ENCODE results near the gene C1QTNF1. TPM values are rescaled to one million over a fixed set of nuclear protein-coding genes. Genes with fewer than 3 reads are reported as not detected.

The C1QTNF1 gene
- total and polyA plus RNA-seq, 4 donors, result 98.8 to 439 (median 259) TPM

DNA sequence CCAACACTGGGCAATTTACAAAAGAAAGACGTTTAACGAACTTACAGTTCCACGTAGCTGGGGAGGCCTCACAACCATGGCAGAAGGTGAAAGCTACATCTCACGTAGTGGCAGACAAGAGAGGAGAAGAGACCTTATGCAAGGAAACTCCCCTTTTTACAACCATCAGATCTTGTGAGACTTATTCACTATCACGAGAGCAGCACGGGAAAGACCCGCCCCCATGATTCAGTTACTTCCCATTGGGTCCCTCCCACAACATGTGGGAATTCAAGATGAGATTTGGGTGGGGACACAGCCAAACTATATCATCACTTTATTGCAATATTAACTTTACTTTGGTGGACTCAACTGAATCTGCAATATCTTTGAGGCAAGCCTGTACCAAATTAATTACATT lies 38.7 kb downstream of the C1QTNF1 start:
- Histone ChIP-seq H3K27me3 (ENCODE audit: control insufficient read depth in 1 of 2, insufficient read depth in 2 of 2, low read length in 1 of 2) (no peaks in the 10 kb centered on the region), H3K4me1 (ENCODE audit: control insufficient read depth in 1 of 2, insufficient read depth in 2 of 2, low read length in 2 of 2) (no peaks in the 10 kb centered on the region)

DNA sequence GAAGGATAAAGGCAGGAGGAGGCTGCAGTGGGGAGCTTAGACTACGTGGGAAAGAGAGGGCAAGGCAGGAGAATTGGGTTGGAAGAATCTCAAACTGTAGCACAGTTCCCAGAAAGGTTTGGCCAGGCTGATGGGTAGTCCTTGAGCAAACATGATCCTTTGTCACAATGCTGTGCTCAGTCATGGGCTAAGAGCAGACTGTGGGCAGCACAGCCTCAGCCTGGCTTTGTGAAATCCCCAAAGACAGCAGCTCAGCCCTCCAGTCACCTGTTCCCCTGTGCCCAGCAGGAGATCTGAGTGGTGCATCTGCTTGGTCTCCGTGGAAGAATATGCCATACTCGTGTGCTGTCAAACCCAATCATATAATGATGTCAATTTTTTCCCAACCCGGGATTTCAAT lies 40.1 kb downstream of the C1QTNF1 start:
- 68% methylated on average over 4 of the region's 4 CpGs for WGBS, 2 donors
- intact Hi-C loops (cut with DNase I), result no loop called here
- DNase-seq, result peak; percentile 38 to 40

More for the DNA sequence above, 38.7 kb downstream of the C1QTNF1 start:
- H3K4me3 ChIP-seq (ENCODE audit: low read length in 2 of 2), result no peak overlapping the region
- H3K27ac ChIP-seq (ENCODE audit: low read depth in 1 of 2, low read length in 2 of 2), result no peak overlapping the region
- ATAC-seq (ENCODE audit: low FRiP score), result no peak
- intact Hi-C loops (cut with DNase I), result no loop called here
- H3K36me3 ChIP-seq (ENCODE audit: control insufficient read depth in 1 of 2, insufficient read depth in 2 of 2, low read length in 1 of 2), result no peaks in the 10 kb centered on the region
- no peaks in the 10 kb centered on the region for H3K9me3 ChIP-seq (ENCODE audit: control insufficient read depth, low read length)
- DNase-seq, result peak in 1 of 2 donors; percentile 21
- 90 to 93% methylated on average over 7 of the region's 7 CpGs for WGBS, 2 donors

DNA sequence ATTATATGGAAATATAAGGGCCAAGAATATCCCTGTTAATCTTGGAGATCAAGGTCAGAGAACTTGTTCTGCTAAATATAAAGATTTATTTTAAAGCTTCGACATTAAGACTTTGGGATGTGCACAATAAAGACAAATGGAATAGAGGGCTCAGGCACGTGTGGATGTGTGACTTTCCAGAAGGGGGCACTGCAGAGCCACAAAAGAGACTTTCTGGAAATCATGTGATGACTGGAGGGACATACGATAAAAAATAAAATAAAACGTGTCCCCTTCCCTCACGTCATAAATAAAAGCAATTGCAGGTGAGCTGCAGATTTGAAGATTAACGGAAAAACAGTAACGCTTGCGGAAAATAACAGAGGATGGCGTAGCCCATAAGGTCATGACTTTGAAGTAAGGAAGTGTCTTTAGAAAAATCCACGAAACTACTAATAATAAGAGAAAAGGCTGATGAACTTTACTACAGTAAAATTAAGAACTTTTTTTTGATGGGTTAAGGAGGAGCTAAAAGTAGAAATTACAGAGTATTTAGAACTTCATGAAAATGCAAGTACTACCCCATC lies 41.2 kb downstream of the C1QTNF1 start:
- 43 to 45% methylated on average over 10 of the region's 10 CpGs for WGBS, 2 donors
- ATAC-seq (ENCODE audit: low FRiP score), result peak; percentile 69
- intact Hi-C loops (cut with DNase I), result no loop called here

More for the DNA sequence above, 40.1 kb downstream of the C1QTNF1 start:
- no peak for ATAC-seq (ENCODE audit: low FRiP score)
- Histone ChIP-seq H3K36me3 (ENCODE audit: control insufficient read depth in 1 of 2, insufficient read depth in 2 of 2, low read length in 1 of 2) (no peaks in the 10 kb centered on the region), H3K4me3 (ENCODE audit: low read length in 2 of 2) (no peak overlapping the region), H3K9me3 (ENCODE audit: control insufficient read depth, low read length) (no peaks in the 10 kb centered on the region), H3K27ac (ENCODE audit: low read depth in 1 of 2, low read length in 2 of 2) (no peak overlapping the region), H3K4me1 (ENCODE audit: control insufficient read depth in 1 of 2, insufficient read depth in 2 of 2, low read length in 2 of 2) (no peaks in the 10 kb centered on the region), H3K27me3 (ENCODE audit: control insufficient read depth in 1 of 2, insufficient read depth in 2 of 2, low read length in 1 of 2) (no peaks in the 10 kb centered on the region)

DNA sequence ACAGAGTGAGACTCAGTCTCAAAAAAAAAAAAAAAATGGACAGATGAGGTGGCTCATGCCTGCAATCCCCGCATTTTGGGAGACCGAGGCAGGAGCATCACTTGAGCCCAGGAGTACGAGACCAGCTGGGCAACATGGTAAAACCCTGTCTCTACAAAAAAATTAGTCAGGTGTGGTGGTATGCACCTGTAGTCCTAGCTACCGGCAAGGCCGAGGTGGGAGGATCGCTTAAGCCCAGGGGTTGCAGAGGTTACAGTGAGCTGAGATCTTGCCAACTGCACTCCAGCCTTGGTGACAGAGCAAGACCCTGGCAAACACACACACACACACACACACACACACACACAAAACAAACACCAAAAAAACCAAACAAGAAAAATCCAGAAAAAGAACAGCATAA lies 43.0 kb downstream of the C1QTNF1 start:
- H3K4me1 ChIP-seq (ENCODE audit: control insufficient read depth in 1 of 2, insufficient read depth in 2 of 2, low read length in 2 of 2), result no peaks in the 10 kb centered on the region
- WGBS, 2 donors, result 89 to 92% methylated on average over 6 of the region's 6 CpGs
- DNase-seq, result peak; percentile 27 to 33
- H3K27ac ChIP-seq (ENCODE audit: low read depth in 1 of 2, low read length in 2 of 2), result no peak overlapping the region
- H3K4me3 ChIP-seq (ENCODE audit: low read length in 2 of 2), result no peak overlapping the region
- no peaks in the 10 kb centered on the region for H3K27me3 ChIP-seq (ENCODE audit: control insufficient read depth in 1 of 2, insufficient read depth in 2 of 2, low read length in 1 of 2)
- intact Hi-C loops (cut with DNase I), result loop anchor here in 1 of 2 donors (2.0 kb wide), 1 partner anchor 16 kb away; no protein-coding TSS in a partner anchor
- H3K36me3 ChIP-seq (ENCODE audit: control insufficient read depth in 1 of 2, insufficient read depth in 2 of 2, low read length in 1 of 2), result no peaks in the 10 kb centered on the region
- ATAC-seq (ENCODE audit: low FRiP score), result no peak
- no peaks in the 10 kb centered on the region for H3K9me3 ChIP-seq (ENCODE audit: control insufficient read depth, low read length)

More for the DNA sequence above, 41.2 kb downstream of the C1QTNF1 start:
- DNase-seq, result peak; percentile 53 to 57
- no peaks in the 10 kb centered on the region for H3K4me1 ChIP-seq (ENCODE audit: control insufficient read depth in 1 of 2, insufficient read depth in 2 of 2, low read length in 2 of 2)
- no peaks in the 10 kb centered on the region for H3K27me3 ChIP-seq (ENCODE audit: control insufficient read depth in 1 of 2, insufficient read depth in 2 of 2, low read length in 1 of 2)
- no peaks in the 10 kb centered on the region for H3K9me3 ChIP-seq (ENCODE audit: control insufficient read depth, low read length)
- no peak overlapping the region for H3K4me3 ChIP-seq (ENCODE audit: low read length in 2 of 2)
- H3K36me3 ChIP-seq (ENCODE audit: control insufficient read depth in 1 of 2, insufficient read depth in 2 of 2, low read length in 1 of 2), result no peaks in the 10 kb centered on the region
- H3K27ac ChIP-seq (ENCODE audit: low read depth in 1 of 2, low read length in 2 of 2), result no peak overlapping the region

GRCh38 chr17:79070266-79070880 lies 46.4 kb downstream of the C1QTNF1 start:
- Histone ChIP-seq H3K4me1 (ENCODE audit: control insufficient read depth in 1 of 2, insufficient read depth in 2 of 2, low read length in 2 of 2) (no peaks in the 10 kb centered on the region), H3K27ac (ENCODE audit: low read depth in 1 of 2, low read length in 2 of 2) (no peak overlapping the region), H3K27me3 (ENCODE audit: control insufficient read depth in 1 of 2, insufficient read depth in 2 of 2, low read length in 1 of 2) (no peaks in the 10 kb centered on the region), H3K9me3 (ENCODE audit: control insufficient read depth, low read length) (no peaks in the 10 kb centered on the region), H3K4me3 (ENCODE audit: low read length in 2 of 2) (no peak overlapping the region), H3K36me3 (ENCODE audit: control insufficient read depth in 1 of 2, insufficient read depth in 2 of 2, low read length in 1 of 2) (no peaks in the 10 kb centered on the region)
- no peak for ATAC-seq (ENCODE audit: low FRiP score)
- intact Hi-C loops (cut with DNase I), result loop anchor here (10.0 kb wide), 1 partner anchor 46 kb away; the partner anchor contains the start of gene C1QTNF1 (in 2 of the 2)
- peak; percentile 30 to 57 for DNase-seq
- 91 to 92% methylated on average over 9 of the region's 9 CpGs for WGBS, 2 donors

DNA sequence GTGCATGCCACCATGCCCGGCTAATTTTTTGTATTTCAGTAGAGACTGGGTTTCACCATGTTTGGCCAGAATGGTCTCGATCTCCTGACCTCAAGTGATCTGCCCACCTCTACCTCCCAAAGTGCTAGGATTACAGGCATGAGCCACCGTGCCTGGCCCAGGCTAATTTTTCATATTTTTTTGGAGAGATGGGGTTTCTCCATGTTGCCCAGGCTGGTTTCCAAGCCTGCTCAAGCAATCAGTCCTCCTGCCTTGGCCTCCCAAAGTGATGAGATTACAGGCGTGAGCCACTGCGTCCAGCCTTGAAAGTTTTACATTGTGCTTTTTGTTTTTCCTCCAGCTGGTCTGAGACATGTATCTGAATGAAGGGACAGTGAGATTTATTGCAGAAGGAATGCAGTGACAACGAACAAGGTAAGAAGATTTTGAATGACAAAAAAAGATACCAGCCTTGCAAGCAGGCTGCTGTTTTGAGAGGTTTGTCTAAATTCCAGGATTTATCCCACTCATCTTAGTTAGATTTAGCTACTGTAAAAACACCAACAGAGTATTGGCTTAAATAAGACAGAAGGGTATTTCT lies 47.3 kb downstream of the C1QTNF1 start:
- intact Hi-C loops (cut with DNase I), result loop anchor here (10.0 kb wide), 1 partner anchor 46 kb away; the partner anchor contains the start of gene C1QTNF1 (in 2 of the 2)
- WGBS, 2 donors, result 81 to 89% methylated on average over 6 of the region's 6 CpGs

GRCh38 chr17:79072544-79072943 lies 48.6 kb downstream of the C1QTNF1 start:
- Histone ChIP-seq H3K4me3 (ENCODE audit: low read length in 2 of 2) (no peak overlapping the region), H3K27ac (ENCODE audit: low read depth in 1 of 2, low read length in 2 of 2) (no peak overlapping the region), H3K9me3 (ENCODE audit: control insufficient read depth, low read length) (no peaks in the 10 kb centered on the region), H3K36me3 (ENCODE audit: control insufficient read depth in 1 of 2, insufficient read depth in 2 of 2, low read length in 1 of 2) (no peaks in the 10 kb centered on the region), H3K4me1 (ENCODE audit: control insufficient read depth in 1 of 2, insufficient read depth in 2 of 2, low read length in 2 of 2) (no peaks in the 10 kb centered on the region), H3K27me3 (ENCODE audit: control insufficient read depth in 1 of 2, insufficient read depth in 2 of 2, low read length in 1 of 2) (no peaks in the 10 kb centered on the region)
- intact Hi-C loops (cut with DNase I), result loop anchor here (10.0 kb wide), 1 partner anchor 48 kb away; the partner anchor contains the start of gene C1QTNF1 (in 2 of the 2)
- no peak for ATAC-seq (ENCODE audit: low FRiP score)
- 92 to 96% methylated on average over 10 of the region's 10 CpGs for WGBS, 2 donors
- DNase-seq, result peak; percentile 41 to 75

More for the DNA sequence above, 47.3 kb downstream of the C1QTNF1 start:
- H3K36me3 ChIP-seq (ENCODE audit: control insufficient read depth in 1 of 2, insufficient read depth in 2 of 2, low read length in 1 of 2), result no peaks in the 10 kb centered on the region
- no peaks in the 10 kb centered on the region for H3K9me3 ChIP-seq (ENCODE audit: control insufficient read depth, low read length)
- ATAC-seq (ENCODE audit: low FRiP score), result no peak
- DNase-seq, result peak in 1 of 2 donors; percentile 35
- H3K4me1 ChIP-seq (ENCODE audit: control insufficient read depth in 1 of 2, insufficient read depth in 2 of 2, low read length in 2 of 2), result no peaks in the 10 kb centered on the region
- no peak overlapping the region for H3K4me3 ChIP-seq (ENCODE audit: low read length in 2 of 2)
- no peaks in the 10 kb centered on the region for H3K27me3 ChIP-seq (ENCODE audit: control insufficient read depth in 1 of 2, insufficient read depth in 2 of 2, low read length in 1 of 2)
- no peak overlapping the region for H3K27ac ChIP-seq (ENCODE audit: low read depth in 1 of 2, low read length in 2 of 2)

- Histone ChIP-seq H3K27ac (ENCODE audit: low read depth in 1 of 2, low read length in 2 of 2) (no peak overlapping the region), H3K36me3 (ENCODE audit: control insufficient read depth in 1 of 2, insufficient read depth in 2 of 2, low read length in 1 of 2) (no peaks in the 10 kb centered on the region), H3K4me1 (ENCODE audit: control insufficient read depth in 1 of 2, insufficient read depth in 2 of 2, low read length in 2 of 2) (no peaks in the 10 kb centered on the region), H3K4me3 (ENCODE audit: low read length in 2 of 2) (no peak overlapping the region), H3K27me3 (ENCODE audit: control insufficient read depth in 1 of 2, insufficient read depth in 2 of 2, low read length in 1 of 2) (no peaks in the 10 kb centered on the region), H3K9me3 (ENCODE audit: control insufficient read depth, low read length) (no peaks in the 10 kb centered on the region)
- intact Hi-C loops (cut with DNase I), result loop anchor here (10.0 kb wide), 1 partner anchor 48 kb away; the partner anchor contains the start of gene C1QTNF1 (in 2 of the 2)
- WGBS, 2 donors, result 69 to 73% methylated on average over 8 of the region's 8 CpGs
- ATAC-seq (ENCODE audit: low FRiP score), result no peak
- peak; percentile 9 to 49 for DNase-seq
These were observed 49.2 kb downstream of the C1QTNF1 start for GRCh38 chr17:79073016-79073705.

Measured in aorta (tissue), 5 donors.